Brain microvascular endothelial cell (primary cell): ENCODE data around the gene KRT73.

Experiments used
- DNase-seq: peaks from one replicate; pipeline ENCODE4 v3.0.0-alpha.2; 2020
- H3K27ac ChIP-seq: fragments of 250-450 bp; sonication (Bioruptor Pico); 2 replicates; pipeline ENCODE4 v1.5.1; 2020; ENCODE audit warnings: mild to moderate bottlenecking, moderate library complexity
- H3K27me3 ChIP-seq: fragments of 250-450 bp; sonication (Bioruptor Pico); replicated peaks from 2 replicates; pipeline ENCODE4 v1.5.1; 2020; ENCODE audit warnings: mild to moderate bottlenecking
- H3K36me3 ChIP-seq: fragments of 250-450 bp; sonication (Bioruptor Pico); replicated peaks from 2 replicates; pipeline ENCODE4 v1.5.1; 2020; ENCODE audit warnings: mild to moderate bottlenecking
- H3K4me3 ChIP-seq: 2 replicates; pipeline ENCODE4 v1.5.1; 2011; ENCODE audit warnings: low read depth, mild to moderate bottlenecking, control low read depth, low read length, moderate library complexity
- in situ Hi-C: cut with HindIII; loops from 2 replicates; pipeline ENCODE4 v1.10.0; 2017; ENCODE audit warnings: low sequenced_read_pairs, low pct_ligation_motif_present
- TF ChIP-seq, protein P1 (sequence below): IDR thresholded peaks from 2 replicates; pipeline ENCODE4 v1.5.1; 2011; ENCODE audit warnings: low read depth, mild to moderate bottlenecking, moderate library complexity, low read length, control low read depth, inconsistent platforms; ENCODE audit errors: missing control alignments

KRT73 gene

DNA sequence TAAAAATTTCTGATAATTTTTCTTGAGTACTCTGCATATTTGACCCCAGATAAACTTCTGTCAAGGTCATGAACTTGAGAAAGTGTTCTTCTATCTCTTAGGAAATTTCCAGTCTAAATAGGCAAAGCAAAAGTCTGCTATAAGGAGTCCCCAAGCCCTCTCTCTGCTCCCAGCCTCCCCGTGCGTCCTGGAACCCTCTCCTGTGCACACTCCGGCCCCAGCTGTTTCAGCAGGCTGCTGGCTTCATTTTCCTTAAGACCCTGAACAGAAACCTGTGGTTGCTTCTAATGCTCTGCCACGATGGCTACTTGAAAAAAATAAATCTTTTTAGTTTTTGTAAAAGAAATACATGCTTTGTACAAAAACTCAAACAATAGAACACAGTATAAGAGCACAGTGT, 18.9 kb upstream of the KRT73 start:
- Histone ChIP-seq H3K27ac (no peak overlapping the region), H3K36me3 (no peaks in the 10 kb centered on the region), H3K4me3 (no peak overlapping the region), H3K27me3 (peaks cover 11% of the 10 kb centered on the region)
- in situ Hi-C loops, result loop anchor here (25.0 kb wide), 1 partner anchor 225 kb away; no protein-coding TSS in a partner anchor
- TF ChIP-seq, protein P1, sequence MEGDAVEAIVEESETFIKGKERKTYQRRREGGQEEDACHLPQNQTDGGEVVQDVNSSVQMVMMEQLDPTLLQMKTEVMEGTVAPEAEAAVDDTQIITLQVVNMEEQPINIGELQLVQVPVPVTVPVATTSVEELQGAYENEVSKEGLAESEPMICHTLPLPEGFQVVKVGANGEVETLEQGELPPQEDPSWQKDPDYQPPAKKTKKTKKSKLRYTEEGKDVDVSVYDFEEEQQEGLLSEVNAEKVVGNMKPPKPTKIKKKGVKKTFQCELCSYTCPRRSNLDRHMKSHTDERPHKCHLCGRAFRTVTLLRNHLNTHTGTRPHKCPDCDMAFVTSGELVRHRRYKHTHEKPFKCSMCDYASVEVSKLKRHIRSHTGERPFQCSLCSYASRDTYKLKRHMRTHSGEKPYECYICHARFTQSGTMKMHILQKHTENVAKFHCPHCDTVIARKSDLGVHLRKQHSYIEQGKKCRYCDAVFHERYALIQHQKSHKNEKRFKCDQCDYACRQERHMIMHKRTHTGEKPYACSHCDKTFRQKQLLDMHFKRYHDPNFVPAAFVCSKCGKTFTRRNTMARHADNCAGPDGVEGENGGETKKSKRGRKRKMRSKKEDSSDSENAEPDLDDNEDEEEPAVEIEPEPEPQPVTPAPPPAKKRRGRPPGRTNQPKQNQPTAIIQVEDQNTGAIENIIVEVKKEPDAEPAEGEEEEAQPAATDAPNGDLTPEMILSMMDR, result no peak
- DNase-seq, result no peak

DNA sequence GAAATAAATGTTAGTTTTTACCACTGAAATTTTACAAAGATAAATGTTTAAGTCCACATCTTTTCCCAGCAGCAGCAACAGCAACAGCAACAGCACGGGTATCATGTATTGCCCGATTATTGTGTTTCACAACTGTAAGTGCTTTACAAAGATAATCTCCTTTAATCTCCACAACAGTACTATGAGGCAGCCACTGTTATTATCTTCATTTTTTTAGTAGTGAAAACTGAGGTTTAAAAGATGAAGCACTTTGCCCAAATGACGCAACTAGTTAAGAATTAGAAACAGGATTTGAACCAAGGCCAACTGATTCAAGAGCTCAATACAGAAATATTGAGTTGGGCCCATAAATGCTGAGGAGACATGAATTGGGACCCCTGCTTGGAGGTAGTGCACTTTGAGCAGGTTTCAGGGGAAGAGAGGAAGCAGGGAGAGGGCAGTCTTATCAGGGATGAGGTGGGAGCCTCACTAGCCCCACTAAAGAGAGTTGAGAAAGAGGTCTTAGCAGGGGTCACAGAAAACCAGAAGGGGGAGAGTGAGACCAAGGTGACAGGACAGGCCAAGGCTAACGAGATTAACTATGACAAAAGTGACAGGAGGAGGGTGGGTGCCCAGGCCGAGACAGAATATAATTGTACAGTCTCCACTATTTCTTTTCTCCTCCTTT, 18.4 kb upstream of the KRT73 start:
- in situ Hi-C loops, result loop anchor here (25.0 kb wide), 1 partner anchor 226 kb away; no protein-coding TSS in a partner anchor
- DNase-seq, result no peak
- Histone ChIP-seq H3K4me3 (no peak overlapping the region), H3K36me3 (no peaks in the 10 kb centered on the region), H3K27me3 (peaks cover 9% of the 10 kb centered on the region), H3K27ac (no peak overlapping the region)
- TF ChIP-seq, protein P1, result no peak

DNA sequence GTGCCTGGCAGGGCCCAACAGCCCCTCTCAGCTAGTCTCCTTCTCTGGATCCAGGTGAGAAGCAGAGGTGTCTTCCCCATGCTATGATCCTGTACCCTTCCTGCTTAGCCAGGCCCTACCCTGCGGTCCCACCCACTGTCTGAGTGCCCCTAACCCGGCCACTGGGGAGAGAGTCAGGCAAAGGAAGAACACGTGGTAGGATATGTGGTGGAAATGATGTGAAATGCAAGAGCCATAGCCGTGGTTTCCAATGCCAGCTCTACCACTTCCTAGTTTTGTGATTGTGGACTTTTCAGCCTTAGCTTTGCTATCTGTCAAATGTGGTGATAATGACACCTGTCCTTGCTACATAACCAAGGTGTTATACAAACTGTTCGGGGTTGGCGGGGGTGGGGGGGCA, 17.8 kb upstream of the KRT73 start:
- TF ChIP-seq, protein P1, result no peak
- H3K27ac ChIP-seq, result no peak overlapping the region
- H3K27me3 ChIP-seq, result peaks cover 7% of the 10 kb centered on the region
- no peak for DNase-seq
- no peak overlapping the region for H3K4me3 ChIP-seq
- in situ Hi-C loops, result loop anchor here (25.0 kb wide), 1 partner anchor 226 kb away; no protein-coding TSS in a partner anchor
- no peaks in the 10 kb centered on the region for H3K36me3 ChIP-seq

DNA sequence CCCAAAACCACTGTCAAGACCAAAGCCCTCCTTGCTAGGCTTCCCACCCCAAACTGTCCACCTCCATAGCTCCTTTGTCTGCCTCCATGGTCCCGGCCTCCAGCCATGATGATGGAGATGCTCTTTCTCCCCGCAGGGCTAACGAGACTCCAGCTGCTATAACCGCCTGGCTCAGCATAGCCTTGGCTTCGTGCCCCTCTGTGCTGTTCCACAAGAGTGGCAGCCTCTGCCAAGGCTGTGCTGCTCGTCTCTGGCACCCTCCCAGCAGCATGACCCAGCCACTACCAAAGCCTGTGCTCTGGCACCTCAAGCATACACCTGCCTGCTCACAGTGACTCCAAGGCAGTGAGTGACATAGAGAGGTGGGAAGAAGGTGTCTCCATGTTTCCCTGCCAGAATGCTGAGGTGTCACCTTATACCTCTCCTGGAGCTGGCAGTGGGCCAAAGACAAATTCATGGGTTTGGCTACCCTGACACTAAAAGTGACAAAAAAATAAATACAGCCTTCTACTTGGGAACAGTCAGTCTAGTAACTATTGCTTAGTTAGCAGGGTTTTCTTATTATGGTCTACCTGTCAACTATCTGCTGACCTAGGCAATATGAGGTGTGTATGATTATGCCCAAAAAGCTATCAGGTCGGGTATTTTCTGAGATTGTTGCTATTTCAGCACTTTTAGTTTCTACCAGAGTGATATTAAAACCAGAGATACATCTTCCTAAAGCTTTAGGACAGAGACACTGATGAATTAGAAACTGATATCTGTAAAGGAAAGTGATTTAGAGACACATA, 16.1 kb upstream of the KRT73 start:
- no peak for DNase-seq
- no peak overlapping the region for H3K27ac ChIP-seq
- H3K27me3 ChIP-seq, result peaks cover 3% of the 10 kb centered on the region
- in situ Hi-C loops, result loop anchor here (25.0 kb wide), 1 partner anchor 228 kb away; no protein-coding TSS in a partner anchor
- no peak overlapping the region for H3K4me3 ChIP-seq
- TF ChIP-seq, protein P1, result no peak
- no peaks in the 10 kb centered on the region for H3K36me3 ChIP-seq

DNA sequence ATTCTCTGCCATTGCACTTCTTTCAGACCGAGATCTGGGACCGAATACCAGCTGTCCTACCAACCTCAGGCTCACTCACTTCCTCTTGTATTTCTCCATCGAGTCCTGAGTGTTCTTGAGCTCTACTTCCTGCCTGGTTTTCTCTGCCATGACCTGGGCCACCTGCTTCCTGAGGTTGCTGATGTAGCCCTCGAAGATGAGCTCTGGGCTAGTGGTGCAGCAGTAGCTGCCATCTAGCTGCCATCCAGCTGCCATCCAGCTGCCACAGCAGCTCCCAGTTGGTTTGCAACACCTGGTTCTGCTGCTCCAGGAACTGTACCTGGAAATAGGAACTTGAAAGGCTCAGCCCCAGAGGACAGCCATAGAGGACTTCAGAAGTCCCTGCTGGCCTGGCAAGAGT, 15.0 kb upstream of the KRT73 start:
- Histone ChIP-seq H3K4me3 (no peak overlapping the region), H3K36me3 (no peaks in the 10 kb centered on the region), H3K27me3 (peaks cover 3% of the 10 kb centered on the region), H3K27ac (no peak overlapping the region)
- TF ChIP-seq, protein P1, result no peak
- DNase-seq, result no peak
- in situ Hi-C loops, result loop anchor here (25.0 kb wide), 1 partner anchor 229 kb away; no protein-coding TSS in a partner anchor
